Suprapubic skin (tissue), 3 donors: Measurements from ENCODE around the gene CCDC40.

ENCODE experiments used
- POLR2AphosphoS5 ChIP-seq, 3 donors: sonication (generic); formaldehyde crosslinking; IDR thresholded peaks; one replicate each; pipeline ENCODE4 v1.6.1; 2017; ENCODE audit warnings: antibody characterized with exemption in 3 of 3
- TF ChIP-seq, protein P1 (sequence below), 2 donors: fragments of 200-600 bp in 1 of 2; fragments of 450-650 bp in 1 of 2; sonication (generic) in 1 of 2; IDR thresholded peaks; one replicate each; pipeline ENCODE4 v1.5.1; 2016 to 2019; ENCODE audit warnings: antibody characterized with exemption in 2 of 2, mild to moderate bottlenecking in 1 of 2, moderate library complexity in 1 of 2

DNA sequence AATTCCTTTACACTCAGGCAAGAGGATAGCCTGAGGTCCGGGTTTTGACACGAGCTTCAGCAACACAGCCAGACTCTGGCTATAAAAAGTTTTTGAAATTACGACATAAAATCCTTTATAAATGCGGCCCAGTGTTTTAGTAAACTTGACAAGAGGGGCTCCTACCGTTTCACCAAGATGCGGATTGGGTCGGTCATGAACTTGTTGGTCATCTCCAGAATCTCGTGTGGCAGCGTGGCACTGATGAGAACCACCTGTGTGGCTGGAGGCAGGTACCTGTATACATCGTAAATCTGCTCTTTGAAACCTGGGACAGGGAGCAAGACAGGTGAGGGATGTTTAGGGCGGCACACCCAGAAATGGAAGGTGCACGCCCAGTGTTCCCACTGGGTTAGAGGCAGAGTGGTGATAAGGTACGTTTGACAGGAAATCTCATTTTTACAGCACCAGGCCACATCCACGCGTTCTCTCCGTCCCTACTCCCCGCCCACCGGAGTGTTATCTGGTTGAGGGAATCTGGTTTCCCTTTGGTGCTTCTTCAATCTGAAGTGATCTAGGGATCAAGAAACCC is 102.5 kb downstream of the CCDC40 start:
- TF ChIP-seq, protein P1, sequence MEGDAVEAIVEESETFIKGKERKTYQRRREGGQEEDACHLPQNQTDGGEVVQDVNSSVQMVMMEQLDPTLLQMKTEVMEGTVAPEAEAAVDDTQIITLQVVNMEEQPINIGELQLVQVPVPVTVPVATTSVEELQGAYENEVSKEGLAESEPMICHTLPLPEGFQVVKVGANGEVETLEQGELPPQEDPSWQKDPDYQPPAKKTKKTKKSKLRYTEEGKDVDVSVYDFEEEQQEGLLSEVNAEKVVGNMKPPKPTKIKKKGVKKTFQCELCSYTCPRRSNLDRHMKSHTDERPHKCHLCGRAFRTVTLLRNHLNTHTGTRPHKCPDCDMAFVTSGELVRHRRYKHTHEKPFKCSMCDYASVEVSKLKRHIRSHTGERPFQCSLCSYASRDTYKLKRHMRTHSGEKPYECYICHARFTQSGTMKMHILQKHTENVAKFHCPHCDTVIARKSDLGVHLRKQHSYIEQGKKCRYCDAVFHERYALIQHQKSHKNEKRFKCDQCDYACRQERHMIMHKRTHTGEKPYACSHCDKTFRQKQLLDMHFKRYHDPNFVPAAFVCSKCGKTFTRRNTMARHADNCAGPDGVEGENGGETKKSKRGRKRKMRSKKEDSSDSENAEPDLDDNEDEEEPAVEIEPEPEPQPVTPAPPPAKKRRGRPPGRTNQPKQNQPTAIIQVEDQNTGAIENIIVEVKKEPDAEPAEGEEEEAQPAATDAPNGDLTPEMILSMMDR (IDR thresholded peaks at IDR 0.05) = no peak
- no peak for TF ChIP-seq POLR2AphosphoS5 (IDR thresholded peaks at IDR 0.05)
